OCI-LY7 (cell line): Measurements from ENCODE around the gene MCF2L2. TPM values are rescaled to one million over a fixed set of nuclear protein-coding genes. Genes with fewer than 3 reads are reported as not detected.

Experiments
- BruUV-seq: library from RNA; stranded (reverse); fragments of 400-500 nt; replicated peaks from 2 replicates; lab custom pipeline; 2021; lab: Mats Ljungman, UMichigan
- CTCF ChIA-PET: fragments of 300-600 bp; sonication (Branson Sonifier 250); formaldehyde crosslinking; loops from one replicate; lab custom pipeline; 2022; ENCODE audit warnings: antibody characterized with exemption; ENCODE audit not compliant: unreplicated experiment; lab: Charles Lee
- POLR2A ChIA-PET: fragments of 300-600 bp; sonication (Branson Sonifier 250); formaldehyde crosslinking; loops from one replicate; lab custom pipeline; 2022; ENCODE audit warnings: antibody characterized with exemption; lab: Charles Lee
- DNase-seq: peaks from one replicate; pipeline ENCODE4 v3.0.0-alpha.2; 2015; ENCODE audit warnings: low spot score
- H2AFZ ChIP-seq: fragments of 200-600 bp; sonication (generic), shearing (Covaris generic); 2 replicates; pipeline ENCODE4 v1.6.1; 2014; ENCODE audit warnings: mild to moderate bottlenecking, antibody characterized with exemption, low read length, moderate library complexity
- H3K27ac ChIP-seq: fragments of 200-600 bp; sonication (generic); 2 replicates; pipeline ENCODE4 v1.5.1; 2014; ENCODE audit warnings: mixed run types, low read depth, mild to moderate bottlenecking, moderate library complexity, low read length, inconsistent platforms; ENCODE audit not compliant: poor library complexity, severe bottlenecking
- H3K36me3 ChIP-seq: fragments of 200-600 bp; sonication (generic); 2 replicates; pipeline ENCODE4 v1.6.1; 2014; ENCODE audit warnings: mild to moderate bottlenecking, antibody characterized with exemption, low read length, moderate library complexity, mixed read lengths; ENCODE audit not compliant: insufficient read depth
- H3K4me1 ChIP-seq: fragments of 200-600 bp; sonication (generic); 2 replicates; pipeline ENCODE4 v1.5.1; 2014; ENCODE audit warnings: mild to moderate bottlenecking, low read length; ENCODE audit not compliant: insufficient read depth, poor library complexity, severe bottlenecking
- H3K4me2 ChIP-seq: fragments of 200-600 bp; sonication (generic); 2 replicates; pipeline ENCODE4 v1.6.1; 2014; ENCODE audit warnings: mild to moderate bottlenecking, low read length
- H3K4me3 ChIP-seq: fragments of 200-600 bp; sonication (generic); 2 replicates; pipeline ENCODE4 v1.5.1; 2014; ENCODE audit warnings: mild to moderate bottlenecking, low read depth, low read length; ENCODE audit not compliant: poor library complexity, severe bottlenecking
- H3K79me2 ChIP-seq: fragments of 200-600 bp; sonication (generic); 2 replicates; pipeline ENCODE4 v1.6.1; 2016; ENCODE audit warnings: low read depth, mild to moderate bottlenecking, low read length, moderate library complexity, mixed read lengths; ENCODE audit not compliant: insufficient read depth
- H3K9me2 ChIP-seq: fragments of 200-600 bp; sonication (generic); 2 replicates; pipeline ENCODE4 v1.6.1; 2016; ENCODE audit warnings: mild to moderate bottlenecking, low read length, mixed read lengths; ENCODE audit not compliant: insufficient read depth
- H3K9me3 ChIP-seq: fragments of 200-600 bp; sonication (generic); 2 replicates; pipeline ENCODE4 v1.6.1; 2014; ENCODE audit warnings: mild to moderate bottlenecking, mixed run types, low read length, mixed read lengths
- H4K20me1 ChIP-seq: fragments of 200-600 bp; sonication (generic); 2 replicates; pipeline ENCODE4 v1.6.1; 2014; ENCODE audit warnings: mild to moderate bottlenecking, antibody characterized with exemption, low read length, moderate library complexity, mixed read lengths; ENCODE audit not compliant: insufficient read depth
- CTCF ChIP-seq: fragments of 200-600 bp; sonication (generic); conservative IDR thresholded peaks from 2 replicates; pipeline ENCODE4 v1.5.1; 2014; ENCODE audit warnings: mild to moderate bottlenecking, antibody characterized with exemption, low read length, moderate library complexity, mixed read lengths
- EZH2phosphoT487 ChIP-seq: fragments of 200-600 bp; sonication (generic); IDR thresholded peaks from 2 replicates; pipeline ENCODE4 v1.6.1; 2018; ENCODE audit warnings: low read depth, borderline replicate concordance, mild to moderate bottlenecking, mixed run types, antibody characterized with exemption, low read length, moderate library complexity, mixed read lengths
- intact Hi-C: fragments of 100-400 bp; cut with micrococcal nuclease; formaldehyde crosslinking; loops from one replicate; pipeline ENCODE4 v1.10.0; 2022; ENCODE audit not compliant: unreplicated experiment
- total RNA-seq, 2 experiments: library from RNA; depleted of rRNA in 1 of 2; stranded (reverse); fragments of >200 nt in 1 of 2; shearing (Covaris generic) in 1 of 2; gene quantifications; 2 replicates each; pipeline ENCODE4 v1.2.3, GENCODE V29; 2014 to 2022

Gene MCF2L2
- total RNA-seq, 2 experiments from 2014 or later = 6.6 to 8.0 TPM

GRCh38 chr3:183285828-183286457 lies 142.5 kb downstream of the MCF2L2 start:
- Histone ChIP-seq H3K9me2 (no peaks in the 10 kb centered on the region), H3K36me3 (no peaks in the 10 kb centered on the region), H2AFZ (peak overlapping the region; percentile 55; the same call in 1 of the 2 replicates), H4K20me1 (no peaks in the 10 kb centered on the region), H3K79me2 (no peaks in the 10 kb centered on the region), H3K4me3 (no peak overlapping the region), H3K4me1 (peaks cover 6% of the 10 kb centered on the region), H3K4me2 (peak overlapping the region; percentile 36; the same call in 1 of the 2 replicates), H3K9me3 (no peaks in the 10 kb centered on the region), H3K27ac (no peak overlapping the region)
- intact Hi-C loops = loop anchor here (5.0 kb wide), 1 partner anchor 281 kb away; no protein-coding TSS in a partner anchor
- no peak for TF ChIP-seq EZH2phosphoT487
- no peak for TF ChIP-seq CTCF
- no TSS peak for BruUV-seq
- CTCF ChIA-PET = no interaction called here
- peak; percentile 46 for DNase-seq
- POLR2A ChIA-PET = interaction anchor here (0.6 to 1.5 kb wide), 5 partner anchors 11 to 73 kb away, joined by 3 to 7 read pairs (median 3); no protein-coding TSS in a partner anchor

GRCh38 chr3:183285318-183285717 lies 143.1 kb downstream of the MCF2L2 start:
- no peak overlapping the region for H3K4me2 ChIP-seq
- H3K79me2 ChIP-seq = no peaks in the 10 kb centered on the region
- H4K20me1 ChIP-seq = no peaks in the 10 kb centered on the region
- no peak overlapping the region for H3K27ac ChIP-seq
- H3K9me2 ChIP-seq = no peaks in the 10 kb centered on the region
- ChIA-PET CTCF (no interaction called here), POLR2A (interaction anchor here (0.6 to 1.5 kb wide), 2 partner anchors 10 to 46 kb away, joined by 3 to 7 read pairs; no protein-coding TSS in a partner anchor)
- TF ChIP-seq EZH2phosphoT487 = no peak
- TF ChIP-seq CTCF = no peak
- H3K36me3 ChIP-seq = no peaks in the 10 kb centered on the region
- H2AFZ ChIP-seq = 0 out of 2 replicates have a peak overlapping the region, but pooled peaks have one; percentile 55
- peaks cover 6% of the 10 kb centered on the region for H3K4me1 ChIP-seq
- no peak overlapping the region for H3K4me3 ChIP-seq
- BruUV-seq = no TSS peak
- no peaks in the 10 kb centered on the region for H3K9me3 ChIP-seq
- DNase-seq = no peak
- intact Hi-C loops = loop anchor here (5.0 kb wide), 1 partner anchor 282 kb away; no protein-coding TSS in a partner anchor

- POLR2A ChIA-PET = interaction anchor here (0.8 to 1.5 kb wide), 3 partner anchors 9 to 25 kb away, joined by 3 to 7 read pairs (median 4); no protein-coding TSS in a partner anchor
- intact Hi-C loops = no loop called here
Measured at GRCh38 chr3:183284570-183284969, 143.8 kb downstream of the MCF2L2 start.

More at GRCh38 chr3:183284570-183284969, 143.8 kb downstream of the MCF2L2 start:
- Histone ChIP-seq H3K9me3 (no peaks in the 10 kb centered on the region), H3K79me2 (no peaks in the 10 kb centered on the region), H3K4me1 (peaks cover 6% of the 10 kb centered on the region), H3K9me2 (no peaks in the 10 kb centered on the region), H3K36me3 (no peaks in the 10 kb centered on the region), H2AFZ (no peak overlapping the region), H3K4me3 (no peak overlapping the region), H3K27ac (no peak overlapping the region), H3K4me2 (no peak overlapping the region), H4K20me1 (no peaks in the 10 kb centered on the region)
- BruUV-seq = no TSS peak
- DNase-seq = no peak
- CTCF ChIA-PET = no interaction called here
- TF ChIP-seq CTCF (no peak), EZH2phosphoT487 (no peak)
